ENCODE measurements around the gene TPM4. TPM values are rescaled to one million over a fixed set of nuclear protein-coding genes. Genes with fewer than 3 reads are reported as not detected.

TPM4 gene
- total and polyA plus RNA-seq, 2 of the 13 experiments (the other 11 are each of a cell fraction or from before 2014, with no cell fraction given), result 180 to 188 TPM

DNA sequence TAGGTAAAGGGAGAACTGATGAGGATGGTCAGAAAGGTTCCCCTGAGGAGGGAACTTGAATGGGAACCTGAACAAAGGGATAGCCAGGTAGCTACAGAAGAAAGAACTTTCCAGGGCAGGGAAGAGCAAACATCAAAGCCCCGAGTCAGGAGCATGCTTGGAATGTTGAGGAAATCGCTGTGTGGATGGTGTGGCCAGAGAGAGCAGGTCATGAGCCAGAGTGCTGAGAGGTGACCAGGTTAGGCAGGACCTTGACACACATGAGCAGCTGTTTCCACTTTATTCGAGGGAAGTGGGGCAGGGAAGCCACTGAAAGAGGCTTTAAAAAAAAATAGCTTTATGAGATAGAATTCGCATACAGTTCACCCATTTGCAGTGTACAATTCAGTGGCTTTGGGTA lies 39.8 kb downstream of the TPM4 start:
- Histone ChIP-seq H3K9me3 (ENCODE audit: low read length) (no peaks in the 10 kb centered on the region), H3K4me2 (ENCODE audit: low read depth, low read length) (0 out of 2 replicates have a peak overlapping the region, but pooled peaks have one; percentile 14), H2AFZ (ENCODE audit: low read length) (no peak overlapping the region), H3K27me3 (ENCODE audit: control insufficient read depth in 1 of 2, insufficient read depth in 2 of 2, low read length in 2 of 2) (no peaks in the 10 kb centered on the region; a peak in 1 of 5 replicates), H4K20me1 (ENCODE audit: insufficient read depth, low read length) (peaks cover 5% of the 10 kb centered on the region; the same call in 1 of the 2 replicates), H3K9ac (ENCODE audit: insufficient read depth, low read depth, low read length) (no peak overlapping the region), H3K4me1 (ENCODE audit: insufficient read depth, low read length) (peaks cover 52% of the 10 kb centered on the region), H3K4me3 (replicated peaks in 1 of 3; ENCODE audit: insufficient read depth in 1 of 3, low read depth in 2 of 3, low read length in 3 of 3) (no peak overlapping the region), H3K79me2 (ENCODE audit: insufficient read depth, low read length) (peaks cover 40% of the 10 kb centered on the region), H3K27ac (ENCODE audit: extremely low read length, insufficient read depth, low read length) (peak overlapping the region; percentile 20), H3K36me3 (replicated peaks in 1 of 2; ENCODE audit: control insufficient read depth in 1 of 2, insufficient read depth in 2 of 2, low read length in 2 of 2) (peaks cover 8 to 24% of the 10 kb centered on the region in 2 experiments; a peak in 4 of 5 replicates)
- no TSS peak for BruUV-seq (replicated peaks)
- in situ Hi-C loops (cut with HindIII; ENCODE audit: extremely low pct_ligation_motif_present, low pct_unique_long_range_greater_than_20kb), result no loop called here
- CTCF ChIA-PET (ENCODE audit: low intra/inter-chr PET ratio, low total read pairs), result no interaction called here
- POLR2A ChIA-PET, result interaction anchor here (1.6 kb wide), 1 partner anchor 69 kb away, joined by 5 read pairs; the partner anchor contains the start of gene FAM32A
- FAIRE-seq (no peak), DNase-seq (ENCODE audit: low spot score) (peak; percentile 59), ATAC-seq (no peak)
- 43% methylated on average over 4 of the region's 4 CpGs for WGBS (ENCODE audit: low lambda C conversion rate)
- intact Hi-C loops (cut with micrococcal nuclease; ENCODE audit: unreplicated experiment), result no loop called here
- TF ChIP-seq ZNF143 (CRISPR knock-in tag; IDR thresholded peaks at IDR 0.05) (no peak), ZBTB37 (CRISPR knock-in tag; IDR thresholded peaks at IDR 0.05) (no peak), ZNF777 (CRISPR knock-in tag; IDR thresholded peaks at IDR 0.05) (no peak), FOSL1 (CRISPR knock-in tag; IDR thresholded peaks at IDR 0.05; ENCODE audit: borderline replicate concordance) (no peak), ZNF607 (CRISPR knock-in tag; IDR thresholded peaks at IDR 0.05; ENCODE audit: borderline replicate concordance) (no peak), ZNF772 (CRISPR knock-in tag; IDR thresholded peaks at IDR 0.05) (0 out of 2 replicates have a peak, but pooled peaks have one; percentile 37), ZBTB25 (CRISPR knock-in tag; IDR thresholded peaks at IDR 0.05) (no peak), BCL6 (CRISPR knock-in tag; IDR thresholded peaks at IDR 0.05) (0 out of 2 replicates have a peak, but pooled peaks have one; percentile 47), SOX13 (IDR thresholded peaks at IDR 0.05) (no peak), SOX13 (CRISPR knock-in tag; conservative IDR thresholded peaks at IDR 0.05 in 1 of 2, IDR thresholded peaks at IDR 0.05 in 1 of 2) (peak in 1 of 2 experiments; percentile 16; a peak in 1 of 4 replicates), SATB2 (CRISPR knock-in tag; IDR thresholded peaks at IDR 0.05) (no peak), LCORL (IDR thresholded peaks at IDR 0.05) (no peak), LCORL (CRISPR knock-in tag; IDR thresholded peaks at IDR 0.05) (0 out of 2 replicates have a peak, but pooled peaks have one; percentile 36)
- TF ChIP-seq, protein P1, sequence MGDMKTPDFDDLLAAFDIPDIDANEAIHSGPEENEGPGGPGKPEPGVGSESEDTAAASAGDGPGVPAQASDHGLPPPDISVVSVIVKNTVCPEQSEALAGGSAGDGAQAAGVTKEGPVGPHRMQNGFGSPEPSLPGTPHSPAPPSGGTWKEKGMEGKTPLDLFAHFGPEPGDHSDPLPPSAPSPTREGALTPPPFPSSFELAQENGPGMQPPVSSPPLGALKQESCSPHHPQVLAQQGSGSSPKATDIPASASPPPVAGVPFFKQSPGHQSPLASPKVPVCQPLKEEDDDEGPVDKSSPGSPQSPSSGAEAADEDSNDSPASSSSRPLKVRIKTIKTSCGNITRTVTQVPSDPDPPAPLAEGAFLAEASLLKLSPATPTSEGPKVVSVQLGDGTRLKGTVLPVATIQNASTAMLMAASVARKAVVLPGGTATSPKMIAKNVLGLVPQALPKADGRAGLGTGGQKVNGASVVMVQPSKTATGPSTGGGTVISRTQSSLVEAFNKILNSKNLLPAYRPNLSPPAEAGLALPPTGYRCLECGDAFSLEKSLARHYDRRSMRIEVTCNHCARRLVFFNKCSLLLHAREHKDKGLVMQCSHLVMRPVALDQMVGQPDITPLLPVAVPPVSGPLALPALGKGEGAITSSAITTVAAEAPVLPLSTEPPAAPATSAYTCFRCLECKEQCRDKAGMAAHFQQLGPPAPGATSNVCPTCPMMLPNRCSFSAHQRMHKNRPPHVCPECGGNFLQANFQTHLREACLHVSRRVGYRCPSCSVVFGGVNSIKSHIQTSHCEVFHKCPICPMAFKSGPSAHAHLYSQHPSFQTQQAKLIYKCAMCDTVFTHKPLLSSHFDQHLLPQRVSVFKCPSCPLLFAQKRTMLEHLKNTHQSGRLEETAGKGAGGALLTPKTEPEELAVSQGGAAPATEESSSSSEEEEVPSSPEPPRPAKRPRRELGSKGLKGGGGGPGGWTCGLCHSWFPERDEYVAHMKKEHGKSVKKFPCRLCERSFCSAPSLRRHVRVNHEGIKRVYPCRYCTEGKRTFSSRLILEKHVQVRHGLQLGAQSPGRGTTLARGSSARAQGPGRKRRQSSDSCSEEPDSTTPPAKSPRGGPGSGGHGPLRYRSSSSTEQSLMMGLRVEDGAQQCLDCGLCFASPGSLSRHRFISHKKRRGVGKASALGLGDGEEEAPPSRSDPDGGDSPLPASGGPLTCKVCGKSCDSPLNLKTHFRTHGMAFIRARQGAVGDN (CRISPR knock-in tag; IDR thresholded peaks at IDR 0.05), result peak; percentile 45
- TF ChIP-seq, protein P2, sequence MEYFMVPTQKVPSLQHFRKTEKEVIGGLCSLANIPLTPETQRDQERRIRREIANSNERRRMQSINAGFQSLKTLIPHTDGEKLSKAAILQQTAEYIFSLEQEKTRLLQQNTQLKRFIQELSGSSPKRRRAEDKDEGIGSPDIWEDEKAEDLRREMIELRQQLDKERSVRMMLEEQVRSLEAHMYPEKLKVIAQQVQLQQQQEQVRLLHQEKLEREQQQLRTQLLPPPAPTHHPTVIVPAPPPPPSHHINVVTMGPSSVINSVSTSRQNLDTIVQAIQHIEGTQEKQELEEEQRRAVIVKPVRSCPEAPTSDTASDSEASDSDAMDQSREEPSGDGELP (IDR thresholded peaks at IDR 0.05; ENCODE audit: borderline replicate concordance, low read depth), result peak; percentile 56; the same call in 1 of the 2 replicates

Measured in HepG2 (cell line).